Measurements from ENCODE around the gene ELP5.

- TF ChIP-seq CTCF (IDR thresholded peaks at IDR 0.05): no peak
- TF ChIP-seq POLR2A (IDR thresholded peaks at IDR 0.05): no peak
Measured at GRCh38 chr17:7281953-7282751, 30.1 kb downstream of the ELP5 start.

Data from esophagus squamous epithelium (tissue), 4 donors.